HK-2 (cell line): ENCODE results near the gene UQCC2.

ENCODE experiments used
- DNase-seq: peaks from one replicate; pipeline ENCODE4 v3.0.0-alpha.2; 2018; ENCODE audit not compliant: unreplicated experiment

Gene UQCC2

DNA sequence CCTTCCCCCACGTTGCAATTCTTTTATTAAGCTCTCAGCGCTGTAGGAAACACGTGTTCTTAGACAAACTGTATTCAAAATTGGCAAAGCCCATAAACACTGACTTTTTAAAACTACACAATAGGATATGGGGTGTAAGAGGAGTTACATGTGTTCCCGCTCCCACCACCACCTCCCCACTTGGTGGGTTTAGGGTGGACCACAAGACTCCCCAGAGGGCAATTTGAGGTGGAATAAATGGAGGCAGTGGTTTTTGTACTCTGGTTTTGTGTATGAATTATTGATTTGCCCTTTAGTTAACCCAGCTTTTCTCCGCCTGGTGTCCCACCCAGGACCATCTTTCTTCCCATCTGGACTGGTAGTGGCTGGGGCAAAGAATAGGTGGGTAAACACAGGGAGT is 3.7 kb downstream of the UQCC2 start:
- no peak for DNase-seq

DNA sequence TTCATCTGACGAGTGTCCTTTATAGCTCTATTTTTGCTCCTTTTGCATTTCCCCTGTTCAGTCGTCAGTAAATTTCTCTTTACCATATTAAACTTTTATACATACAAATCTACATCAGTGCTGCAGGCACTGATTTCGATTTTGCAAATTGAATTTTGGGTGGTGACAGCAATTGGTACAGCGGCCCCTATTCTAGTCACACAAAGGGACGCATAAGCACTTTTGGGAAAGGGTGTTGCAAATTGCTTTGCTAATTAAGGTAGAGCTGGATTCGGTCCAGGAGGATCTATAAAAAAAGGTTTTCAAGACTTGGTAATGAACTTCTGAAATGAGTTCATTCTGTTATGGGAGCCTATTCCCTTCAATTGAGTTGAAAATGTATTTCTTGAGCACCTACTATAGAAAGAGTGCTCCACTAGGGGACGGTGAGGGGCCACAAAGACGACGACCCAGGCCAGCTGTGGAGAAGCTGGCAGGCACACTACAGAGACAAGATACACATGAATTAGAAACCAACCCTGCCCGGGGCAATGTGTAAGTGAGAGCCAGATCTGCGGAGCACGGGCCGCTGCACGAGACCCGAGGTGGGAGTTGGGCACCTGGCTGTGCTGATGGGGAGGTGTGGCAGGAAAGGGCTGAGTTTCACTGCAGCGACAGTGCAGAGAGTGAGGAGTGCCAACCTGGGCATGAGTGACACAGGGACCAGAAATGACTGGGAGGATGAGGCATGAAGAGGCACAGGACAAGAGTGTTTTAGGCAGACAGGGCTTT is 5.4 kb downstream of the UQCC2 start:
- DNase-seq: no peak

DNA sequence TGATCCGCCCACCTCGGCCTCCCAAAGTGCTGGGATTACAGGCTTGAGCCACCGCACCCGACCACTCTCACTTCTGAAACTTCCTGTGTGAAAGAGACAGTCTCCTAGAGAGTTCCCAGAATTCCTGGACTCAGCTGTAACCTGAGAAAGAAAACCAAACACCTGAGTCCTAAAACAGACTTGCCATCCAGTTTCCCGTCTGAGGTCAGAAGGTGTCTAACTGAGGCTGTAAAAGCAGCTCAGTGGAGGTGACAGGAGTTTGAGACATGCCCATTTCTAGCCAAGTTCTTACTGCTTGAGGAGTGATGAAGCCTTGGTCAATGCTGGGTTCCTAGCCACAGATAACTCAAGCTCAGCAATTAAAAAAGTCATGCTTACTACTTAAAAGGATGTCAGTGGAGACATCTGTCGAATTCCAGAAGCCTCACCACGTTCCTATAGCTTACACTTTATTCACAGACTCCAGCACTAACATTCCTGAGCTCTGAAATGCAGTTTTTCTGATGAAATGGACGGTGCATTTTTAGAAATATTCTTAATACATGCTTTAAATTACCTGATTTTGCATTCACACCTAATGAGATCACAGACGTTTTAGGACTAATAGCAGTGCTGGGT is 6.1 kb downstream of the UQCC2 start:
- no peak for DNase-seq

DNA sequence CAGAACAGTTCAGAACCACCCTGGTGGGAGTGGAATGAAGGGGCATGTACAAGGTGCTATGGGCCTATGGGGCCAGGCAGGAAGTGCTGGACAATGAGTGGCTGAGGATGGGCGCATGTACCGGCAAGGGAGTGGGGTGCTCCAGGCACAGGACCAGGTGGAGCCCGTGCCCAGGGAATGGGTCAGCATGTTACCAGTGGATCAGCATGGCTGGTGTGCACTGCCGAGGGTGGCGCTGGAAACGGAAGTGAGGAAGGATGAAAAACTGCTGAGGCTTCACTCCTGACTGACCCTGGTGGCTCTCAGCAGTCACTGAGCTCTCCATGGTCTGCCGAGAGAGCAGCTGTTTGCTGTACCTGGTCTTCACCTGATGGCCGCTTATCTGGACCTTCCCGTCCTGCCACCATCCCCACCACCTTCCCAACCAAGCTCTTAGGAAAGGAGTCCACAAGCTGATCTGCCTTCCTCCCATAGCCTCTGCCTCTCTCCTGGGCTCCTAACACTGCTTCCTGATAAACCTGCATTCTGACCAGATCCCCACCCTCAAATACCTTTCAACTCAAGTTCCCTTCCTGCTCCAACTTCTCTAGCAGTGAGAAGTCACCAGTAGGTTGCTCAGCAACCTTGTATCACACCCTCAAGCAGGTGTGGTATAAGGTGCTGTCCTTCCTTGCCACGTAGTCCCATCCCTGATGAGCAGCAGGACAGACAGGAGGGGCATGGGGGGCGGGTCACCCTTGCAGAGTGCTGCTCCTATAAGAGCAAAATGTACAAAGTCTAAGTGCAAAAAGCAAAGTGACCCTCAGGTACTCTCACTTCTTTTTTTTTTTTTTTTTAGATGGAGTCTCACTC is 7.1 kb downstream of the UQCC2 start:
- no peak for DNase-seq

DNA sequence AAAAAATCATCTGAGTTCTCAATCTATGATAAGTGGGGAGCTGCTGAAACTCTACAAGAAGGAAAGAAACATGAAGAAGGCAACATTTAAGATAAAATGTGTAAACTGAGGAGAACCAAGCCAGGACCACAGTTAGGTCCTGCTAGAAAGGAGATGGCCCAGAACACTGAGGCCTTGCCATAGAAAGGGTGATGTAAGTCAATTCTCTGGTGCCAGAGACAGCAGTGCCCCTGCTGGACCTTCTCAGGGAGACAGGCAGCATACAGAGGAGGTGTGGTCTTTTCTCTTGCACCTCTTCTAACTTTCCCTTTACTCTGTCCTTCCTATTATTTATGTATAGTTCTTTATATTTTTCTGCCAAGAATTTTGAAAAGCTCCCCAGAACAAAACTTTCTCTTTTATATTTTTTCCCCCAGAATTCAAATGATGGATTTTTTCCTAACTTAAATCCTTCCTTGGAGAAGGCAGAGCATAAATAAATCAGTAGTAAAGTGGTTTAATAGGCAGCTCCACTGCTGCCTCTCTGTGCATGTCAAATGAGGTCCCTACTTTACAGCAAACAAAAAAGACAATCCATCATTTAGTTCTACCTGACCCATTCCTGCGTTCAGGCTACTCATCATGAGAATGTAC is 9.0 kb downstream of the UQCC2 start:
- peak; percentile 36 for DNase-seq

DNA sequence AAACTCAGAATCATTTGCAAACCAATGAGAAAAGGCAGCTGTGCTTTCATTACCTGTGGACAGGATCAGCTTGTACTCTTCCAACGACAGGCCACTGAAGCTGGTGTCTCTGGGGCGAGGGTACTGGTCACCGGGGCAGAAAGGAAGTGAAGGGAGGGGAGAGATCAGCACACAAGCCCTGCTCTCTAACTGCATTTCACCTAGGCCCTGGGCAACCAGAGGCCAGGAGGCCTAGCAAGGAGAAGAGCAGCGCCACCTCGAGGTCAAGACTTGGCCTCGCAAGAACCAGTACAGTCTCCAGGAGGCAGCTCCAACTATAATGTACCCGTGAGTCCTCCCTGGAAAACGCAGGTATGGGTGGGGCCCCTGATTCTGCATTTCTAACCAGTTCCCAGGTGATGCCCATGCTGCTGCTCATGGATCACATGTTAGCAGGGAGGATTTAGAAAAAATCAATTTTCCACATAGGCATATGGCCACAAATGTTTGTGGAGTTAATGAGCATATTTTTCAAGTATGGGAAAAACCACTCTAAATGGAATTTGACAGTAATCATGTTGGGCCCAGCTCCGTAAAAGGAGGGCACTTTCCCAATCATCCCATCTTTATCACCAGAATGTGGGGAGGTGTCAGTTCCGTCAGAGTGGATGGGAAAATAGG is 11.0 kb downstream of the UQCC2 start:
- peak; percentile 69 for DNase-seq

DNA sequence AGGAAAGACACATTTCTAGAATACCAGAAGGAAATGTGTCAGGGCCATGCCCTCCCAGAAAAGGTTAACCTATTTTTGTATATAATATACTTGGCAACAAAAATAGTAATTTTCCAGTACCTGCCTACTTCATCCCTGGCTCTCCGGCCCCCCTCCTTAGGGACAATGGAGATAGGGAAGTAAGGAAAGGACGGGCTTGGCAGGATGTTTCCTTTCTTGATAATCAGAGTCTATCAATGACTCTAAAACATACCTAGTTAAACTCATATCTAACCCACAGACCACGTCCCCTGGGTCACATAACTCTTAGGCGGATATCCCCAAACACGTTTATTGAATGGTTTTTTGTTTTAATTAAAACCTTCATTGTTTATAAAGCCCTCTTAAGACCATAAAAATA is 11.8 kb downstream of the UQCC2 start:
- DNase-seq: no peak

DNA sequence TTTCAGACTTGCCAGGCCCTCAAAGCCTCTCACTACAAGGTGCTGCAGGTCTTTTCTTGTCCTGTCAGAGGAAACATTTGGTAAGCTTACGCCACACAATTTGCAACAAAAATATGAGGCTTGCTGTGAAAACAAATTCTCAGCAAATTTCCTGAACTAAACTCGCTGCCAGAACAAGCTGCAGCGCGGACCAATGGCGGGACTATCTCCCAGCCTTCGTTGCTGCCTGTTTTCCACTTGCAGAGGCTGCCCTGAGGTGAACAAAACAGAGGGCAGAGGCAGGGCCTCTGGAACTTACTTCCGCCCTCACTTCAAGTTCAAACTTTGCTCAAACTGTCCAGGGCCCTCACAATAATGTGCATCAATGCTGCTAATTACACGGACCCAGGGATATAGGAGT is 12.4 kb downstream of the UQCC2 start:
- no peak for DNase-seq

DNA sequence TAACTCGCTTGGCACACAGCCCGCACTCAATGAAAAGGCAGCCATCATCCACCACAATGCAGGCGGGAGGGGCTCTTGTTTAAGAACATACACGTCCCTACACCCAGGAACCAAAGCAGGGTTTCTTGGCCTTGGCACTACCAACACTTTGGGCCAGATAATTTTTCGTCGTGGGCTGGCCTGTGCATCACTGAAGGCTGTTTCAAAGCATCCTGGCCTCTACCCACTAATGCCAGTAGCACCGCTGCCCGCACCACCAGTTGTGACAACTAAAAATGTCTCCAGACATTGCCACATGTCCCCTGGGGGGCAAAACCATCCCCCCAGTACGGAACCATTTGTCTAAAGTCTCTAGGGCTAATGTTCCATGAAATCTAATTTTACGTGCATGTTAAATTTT is 13.0 kb downstream of the UQCC2 start:
- no peak for DNase-seq

DNA sequence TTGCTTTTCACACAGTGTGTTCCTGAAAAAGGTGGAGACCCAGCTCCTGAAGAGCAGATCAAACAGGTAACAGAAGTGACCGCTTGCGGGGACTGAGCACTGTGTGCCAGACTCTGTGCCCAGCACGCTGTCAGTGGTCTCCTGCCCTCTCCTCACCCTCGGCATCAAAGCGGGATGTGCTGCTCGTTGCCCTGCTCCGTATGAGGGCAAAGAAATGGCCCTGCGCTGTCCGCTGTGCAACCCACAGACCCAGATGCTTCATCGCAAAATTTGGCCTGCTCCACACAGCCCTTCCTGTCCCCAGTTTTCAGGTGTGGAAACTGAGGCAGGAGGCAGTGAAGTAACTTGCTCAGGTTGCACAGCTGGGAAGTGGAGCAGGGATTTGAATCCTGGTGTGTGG is 13.7 kb downstream of the UQCC2 start:
- no peak for DNase-seq

DNA sequence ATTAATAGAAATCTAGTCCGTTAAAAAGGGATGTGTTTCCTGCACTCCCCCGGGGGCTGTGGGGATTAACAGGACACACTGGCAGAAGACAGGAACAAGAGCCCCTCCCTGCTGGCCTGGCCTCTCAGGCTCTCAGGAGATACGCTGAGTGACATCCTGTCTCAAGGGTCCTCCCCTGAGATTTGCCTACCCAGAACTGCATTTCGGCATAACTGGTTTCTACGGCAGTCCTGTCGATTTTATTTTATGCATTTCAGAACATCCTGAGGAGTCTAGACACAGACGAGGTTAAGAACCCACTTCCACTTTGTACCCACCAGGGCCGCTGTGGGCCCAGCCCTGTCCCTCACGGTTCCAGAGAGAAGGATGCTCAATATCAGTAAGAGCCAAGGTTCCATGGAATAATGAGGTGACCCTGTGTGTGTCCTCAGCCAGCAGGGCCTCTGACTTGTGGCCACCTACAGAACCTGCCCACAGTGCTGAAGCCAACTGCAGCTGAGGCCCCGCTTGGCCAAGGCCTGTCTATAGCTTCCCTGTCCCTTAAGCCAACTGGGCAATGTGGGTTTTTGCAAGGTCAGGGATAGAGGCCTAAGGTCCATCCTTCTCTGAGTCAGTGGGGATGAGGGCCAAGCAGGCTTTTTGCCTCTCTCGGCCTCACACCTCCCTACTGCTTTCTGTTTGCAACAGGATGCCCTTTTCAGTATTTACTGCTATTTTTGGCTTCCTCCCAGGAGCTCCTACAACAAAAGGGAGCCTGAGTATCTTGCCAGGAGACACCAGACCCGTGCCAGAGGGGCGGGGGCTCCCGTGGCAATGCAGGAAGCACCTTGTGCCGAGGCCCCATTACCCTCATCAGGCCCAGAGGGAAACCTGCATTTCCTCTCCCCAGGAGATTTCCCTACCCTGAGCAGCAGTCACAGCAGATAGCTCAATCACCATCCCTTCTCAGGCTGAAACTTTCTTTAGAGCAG is 14.7 kb downstream of the UQCC2 start:
- no peak for DNase-seq

DNA sequence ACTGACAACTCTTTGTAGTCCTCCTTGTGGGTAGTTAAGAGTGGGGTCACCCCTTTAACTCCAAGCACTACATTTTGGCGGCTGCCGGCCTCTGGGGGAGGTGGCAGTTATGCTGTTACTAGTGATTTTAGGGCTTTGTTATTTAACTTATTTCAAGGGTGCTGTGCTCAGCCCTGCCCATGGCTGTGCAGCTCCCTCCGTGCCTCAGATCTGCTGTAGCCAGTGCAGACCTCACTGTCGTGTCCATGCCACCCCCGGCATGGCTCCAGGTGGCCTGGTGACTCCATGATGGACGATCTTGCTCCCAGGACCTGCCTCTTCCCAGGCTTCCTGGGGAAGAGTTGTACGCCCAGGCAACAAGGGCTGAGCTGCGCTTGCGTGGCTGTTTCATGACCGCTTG is 15.4 kb downstream of the UQCC2 start:
- DNase-seq: no peak

DNA sequence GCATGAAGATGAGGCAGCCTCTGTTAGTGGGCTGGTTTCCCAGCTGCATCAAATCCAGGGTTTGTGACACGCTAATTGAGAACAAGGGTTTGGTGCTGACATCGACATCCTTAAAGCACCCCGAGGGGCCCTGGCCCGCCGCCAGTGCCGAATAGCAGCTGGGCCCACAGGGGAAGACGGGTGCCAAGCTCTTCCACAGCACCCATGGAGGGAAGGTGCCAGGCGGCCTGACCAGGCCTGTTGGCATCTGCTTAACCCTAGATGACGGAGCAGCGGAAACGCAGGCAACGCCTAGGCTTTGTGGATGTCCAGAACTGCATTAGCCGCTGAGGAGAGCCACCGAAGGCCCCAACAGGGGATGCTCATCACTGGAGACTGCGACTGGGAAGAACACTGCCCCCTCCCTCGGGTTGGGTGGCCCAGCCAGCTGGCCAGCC is 16.0 kb downstream of the UQCC2 start:
- no peak for DNase-seq

DNA sequence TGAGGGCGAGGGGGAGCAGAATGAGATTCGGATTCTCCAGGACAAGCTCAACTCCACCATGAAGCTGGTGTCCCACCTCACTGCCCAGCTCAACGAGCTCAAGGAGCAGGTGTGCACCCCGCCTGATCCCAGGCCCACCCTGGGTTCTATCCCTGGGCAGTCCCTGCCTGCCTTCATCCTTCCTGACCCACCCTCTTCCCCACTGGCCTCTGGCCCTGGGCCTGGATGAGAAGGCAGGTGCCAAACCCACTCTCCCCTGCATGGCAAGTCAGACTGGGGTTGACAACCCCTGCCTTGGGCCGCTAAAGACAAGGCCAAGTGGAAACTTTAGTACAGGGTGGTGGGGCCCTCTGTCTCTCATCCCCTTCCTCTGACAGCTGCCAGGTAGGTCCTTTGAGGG is 16.5 kb downstream of the UQCC2 start:
- no peak for DNase-seq

DNA sequence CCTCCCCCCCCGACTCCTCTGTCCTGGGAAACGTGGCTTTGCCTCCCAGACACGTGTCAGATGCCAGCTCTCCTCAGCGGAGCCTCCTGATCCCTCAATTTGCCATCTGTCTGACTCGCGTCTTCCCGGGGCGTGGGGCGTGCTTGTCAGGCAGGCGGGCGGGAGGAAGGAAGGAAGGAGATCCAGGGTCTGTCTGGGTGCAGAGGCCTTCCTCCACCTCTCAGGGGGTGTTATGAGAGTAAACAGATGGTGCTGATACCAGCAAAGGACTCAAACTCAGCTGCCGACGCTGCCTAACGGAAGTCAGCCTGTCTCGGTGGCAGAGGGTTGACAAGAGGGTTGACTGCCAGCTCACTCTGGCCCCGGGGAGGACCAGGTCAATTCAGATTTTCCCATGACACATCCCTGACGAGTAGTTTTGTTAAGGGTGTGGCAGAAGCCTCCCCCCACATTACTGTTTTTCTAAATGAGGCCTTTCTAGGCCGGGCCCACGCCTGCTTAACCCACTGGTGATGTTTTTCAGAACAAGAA is 17.0 kb downstream of the UQCC2 start:
- DNase-seq: no peak

DNA sequence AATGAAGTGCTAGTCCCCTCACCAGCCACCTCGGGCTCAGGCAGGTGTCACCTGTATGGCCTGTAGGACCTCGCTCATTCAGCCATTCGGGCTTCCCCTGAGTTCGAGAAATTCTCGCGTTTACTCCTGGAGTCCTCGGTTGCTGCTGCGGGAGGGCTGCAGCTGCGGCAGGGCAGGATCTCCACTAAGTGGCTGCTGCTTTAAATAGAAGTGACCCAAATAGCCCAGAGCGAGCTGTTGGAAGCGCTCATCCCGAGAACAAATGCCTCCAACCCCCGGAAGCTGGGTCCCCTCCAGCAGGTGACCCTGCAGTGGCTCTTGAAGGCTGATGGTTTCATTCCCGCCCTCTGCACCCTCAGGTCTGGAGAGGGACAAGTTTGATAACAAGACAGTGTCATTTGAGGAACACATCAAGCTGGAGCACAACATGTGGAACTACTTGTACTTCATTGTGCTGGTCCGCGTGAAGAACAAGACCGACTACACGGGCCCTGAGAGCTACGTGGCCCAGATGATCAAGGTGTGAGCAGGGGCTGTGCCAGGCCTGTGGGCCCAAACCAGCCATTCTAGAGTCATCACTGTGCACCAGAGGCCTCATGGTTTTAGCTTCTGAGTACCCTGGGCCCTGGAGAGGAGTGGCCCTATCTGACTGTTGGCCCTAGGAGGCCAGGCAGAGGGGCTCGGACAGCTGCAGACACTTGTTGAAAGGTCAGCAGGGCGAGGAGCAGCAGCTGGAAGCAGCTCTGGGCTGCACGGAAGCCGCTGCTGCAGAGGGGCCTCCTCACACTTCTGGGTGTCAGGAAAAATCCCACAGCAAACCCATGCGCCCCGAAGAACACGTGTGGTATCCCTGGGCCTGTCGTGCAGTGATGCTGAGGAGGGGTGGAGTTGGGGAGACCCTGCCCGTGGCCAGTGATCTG is 18.1 kb downstream of the UQCC2 start:
- no peak for DNase-seq

DNA sequence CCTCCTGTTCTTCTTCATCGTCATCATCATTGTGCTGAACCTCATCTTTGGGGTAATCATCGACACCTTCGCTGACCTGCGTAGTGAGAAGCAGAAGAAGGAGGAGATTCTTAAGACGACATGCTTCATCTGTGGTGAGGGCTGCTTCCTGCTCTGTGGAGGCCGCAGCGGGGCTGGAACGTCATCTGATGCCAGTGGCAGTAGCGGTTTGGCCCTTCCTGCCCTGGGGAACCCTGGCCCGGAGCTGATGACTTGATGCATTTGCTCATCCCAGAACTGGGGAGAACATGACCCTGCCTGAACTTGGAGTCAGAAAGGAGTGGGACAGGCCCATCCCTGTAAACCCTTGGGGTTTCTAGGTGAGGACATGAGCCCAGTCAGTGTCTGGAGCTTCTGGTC is 18.7 kb downstream of the UQCC2 start:
- DNase-seq: no peak

DNA sequence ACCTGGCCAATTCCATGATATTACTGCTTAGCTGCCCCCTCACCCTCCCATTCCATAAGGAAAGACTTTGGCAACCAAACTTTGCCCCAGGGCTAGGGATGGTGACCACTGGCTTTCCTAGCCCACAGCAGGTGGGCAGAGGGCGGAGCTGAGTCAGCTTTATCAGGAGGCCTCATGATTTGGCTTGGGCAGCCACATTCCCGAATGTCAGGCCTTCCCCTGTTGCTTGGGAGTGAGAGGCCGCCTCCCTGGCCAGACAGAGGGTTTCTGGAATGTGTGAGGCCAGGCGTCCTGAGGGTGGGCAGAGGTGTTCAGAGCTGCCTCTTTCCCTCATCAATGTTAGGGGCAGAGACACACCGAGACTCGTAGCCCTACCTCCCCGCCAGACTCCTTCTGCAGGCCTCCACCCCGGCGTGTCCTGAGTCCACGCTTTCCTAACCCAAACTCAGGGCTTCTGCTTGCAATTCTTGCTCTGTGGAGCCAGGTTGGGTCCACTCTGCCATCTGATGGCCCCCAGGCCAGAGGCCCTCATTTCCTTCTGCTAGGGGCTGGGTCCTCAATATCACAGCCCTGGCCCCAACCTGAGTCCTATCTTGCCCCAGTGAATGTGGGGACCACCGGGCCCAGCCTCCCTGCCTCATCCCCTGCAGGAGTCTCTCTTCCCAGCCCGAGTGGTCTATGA is 19.3 kb downstream of the UQCC2 start:
- DNase-seq: no peak
